Activated CD8-positive, alpha-beta memory T cell treated with anti-CD3 and anti-CD28 coated beads for 48 hours (primary cell): ENCODE measurements around the gene TMEM86B.

ENCODE experiments used
- DNase-seq, 3 experiments: peaks; one replicate each; pipeline ENCODE4 v3.0.0-alpha.2; 2020; ENCODE audit warnings: low read depth in 2 of 3, low spot score in 2 of 3

Gene TMEM86B

GRCh38 chr19:55228403-55229031 lies at the start of gene TMEM86B:
TSS of gene TMEM86B (minus strand) at chr19:55228763. CDS start at chr19:55228741, 22 bp downstream.
- no peak for DNase-seq

GRCh38 chr19:55277494-55277893 lies 48.9 kb upstream of the TMEM86B start:
- no peak for DNase-seq

- no peak for DNase-seq
Observed at GRCh38 chr19:55276720-55277430, 48.3 kb upstream of the TMEM86B start.

- no peak for DNase-seq
Observed at GRCh38 chr19:55275851-55276719, 47.5 kb upstream of the TMEM86B start.

- DNase-seq, result no peak
Observed at GRCh38 chr19:55273978-55274707, 45.6 kb upstream of the TMEM86B start.

GRCh38 chr19:55272142-55272541 lies 43.6 kb upstream of the TMEM86B start:
- DNase-seq, result no peak

GRCh38 chr19:55270172-55270942 lies 41.8 kb upstream of the TMEM86B start:
- DNase-seq, result no peak

GRCh38 chr19:55269299-55269698 lies 40.7 kb upstream of the TMEM86B start:
- no peak for DNase-seq

- no peak for DNase-seq
Observed at GRCh38 chr19:55266840-55267239, 38.3 kb upstream of the TMEM86B start.

GRCh38 chr19:55266404-55266803 lies 37.8 kb upstream of the TMEM86B start:
- no peak for DNase-seq

GRCh38 chr19:55265723-55266386 lies 37.3 kb upstream of the TMEM86B start:
- no peak for DNase-seq

- DNase-seq, result no peak
Observed at GRCh38 chr19:55265173-55265572, 36.6 kb upstream of the TMEM86B start.

GRCh38 chr19:55264531-55264930 lies 36.0 kb upstream of the TMEM86B start:
- no peak for DNase-seq

GRCh38 chr19:55262359-55262758 lies 33.8 kb upstream of the TMEM86B start:
- no peak for DNase-seq

GRCh38 chr19:55261671-55262126 lies 33.1 kb upstream of the TMEM86B start:
- no peak for DNase-seq

- no peak for DNase-seq
Observed at GRCh38 chr19:55259540-55260210, 31.1 kb upstream of the TMEM86B start.

- peak; percentile 84 to 97 (median 96) for DNase-seq
Observed at GRCh38 chr19:55258828-55259539, 30.4 kb upstream of the TMEM86B start, which contains the start of gene PPP6R1. TSS of gene PPP6R1 (minus strand) at chr19:55259017. CDS start at chr19:55247103, 11,914 bp downstream.

- no peak for DNase-seq
Observed at GRCh38 chr19:55258476-55258827, 29.9 kb upstream of the TMEM86B start.
